ENCODE data around the gene LLCFC1.

GRCh38 chr7:142932386-142933091 lies 6.7 kb upstream of the LLCFC1 start:
- TF ChIP-seq CTCF (IDR thresholded peaks at IDR 0.05), result no peak
- TF ChIP-seq ZFX (IDR thresholded peaks at IDR 0.05; ENCODE audit: borderline replicate concordance), result no peak
